ENCODE results near the gene SLC38A10.

Gene SLC38A10

GRCh38 chr17:81295676-81296381 lies 722 bp upstream of the SLC38A10 start:
- peak in 1 of 2 experiments; percentile 23 for DNase-seq

- DNase-seq: no peak
Observed at GRCh38 chr17:81294512-81295030, 536 bp downstream of the SLC38A10 start.

- DNase-seq: no peak
Observed at GRCh38 chr17:81292450-81292849, 2.7 kb downstream of the SLC38A10 start.

- DNase-seq: peak; percentile 47 to 64
Observed at GRCh38 chr17:81291662-81292061, 3.4 kb downstream of the SLC38A10 start.

- DNase-seq: no peak
Observed at GRCh38 chr17:81290230-81290629, 4.9 kb downstream of the SLC38A10 start.

GRCh38 chr17:81289627-81290026 lies 5.5 kb downstream of the SLC38A10 start:
- DNase-seq: no peak

GRCh38 chr17:81288715-81289114 lies 6.4 kb downstream of the SLC38A10 start:
- no peak for DNase-seq

- DNase-seq: no peak
Observed at GRCh38 chr17:81287741-81288430, 7.2 kb downstream of the SLC38A10 start.

GRCh38 chr17:81287152-81287551 lies 8.0 kb downstream of the SLC38A10 start:
- no peak for DNase-seq

- no peak for DNase-seq
Observed at GRCh38 chr17:81286491-81287145, 8.5 kb downstream of the SLC38A10 start.

- no peak for DNase-seq
Observed at GRCh38 chr17:81285894-81286293, 9.2 kb downstream of the SLC38A10 start.

- DNase-seq: no peak
Observed at GRCh38 chr17:81285179-81285878, 9.8 kb downstream of the SLC38A10 start.

GRCh38 chr17:81282876-81283275 lies 12.2 kb downstream of the SLC38A10 start:
- DNase-seq: no peak

- no peak for DNase-seq
Observed at GRCh38 chr17:81282141-81282540, 13.0 kb downstream of the SLC38A10 start.

- DNase-seq: no peak
Observed at GRCh38 chr17:81280571-81280970, 14.5 kb downstream of the SLC38A10 start.

GRCh38 chr17:81279278-81280275 lies 15.5 kb downstream of the SLC38A10 start:
- DNase-seq: no peak

- DNase-seq: no peak
Observed at GRCh38 chr17:81278831-81279230, 16.3 kb downstream of the SLC38A10 start.

- no peak for DNase-seq
Observed at GRCh38 chr17:81277946-81278693, 17.0 kb downstream of the SLC38A10 start.

- peak; percentile 56 to 83 for DNase-seq
Observed at GRCh38 chr17:81277421-81277820, 17.7 kb downstream of the SLC38A10 start.

- no peak for DNase-seq
Observed at GRCh38 chr17:81276781-81277180, 18.3 kb downstream of the SLC38A10 start.

- no peak for DNase-seq
Observed at GRCh38 chr17:81274471-81274855, 20.6 kb downstream of the SLC38A10 start.

Data from NCI-H446 (cell line).